T-helper 2 cell treated with Interferon-gamma antibody and Interleukin-4, amounts not matched to agents 5 μg/mL and 100 μg/mL, for 36 hours (primary cell): ENCODE results near the gene SSTR5.

Experiments
- DNase-seq: peaks from one replicate; pipeline ENCODE4 v3.0.0; 2021; ENCODE audit warnings: low spot score
- H3K27ac Mint-ChIP-seq: one replicate; pipeline ENCODE4 v1.8.0; 2021; ENCODE audit warnings: mild to moderate bottlenecking, mixed read lengths
- H3K27me3 Mint-ChIP-seq: one replicate; pipeline ENCODE4 v1.8.0; 2021; ENCODE audit warnings: low read depth, mixed read lengths
- H3K36me3 Mint-ChIP-seq: one replicate; pipeline ENCODE4 v1.8.0; 2021; ENCODE audit warnings: low read depth, mixed read lengths
- H3K4me1 Mint-ChIP-seq: one replicate; pipeline ENCODE4 v1.8.0; 2021; ENCODE audit warnings: low read depth, mixed read lengths
- H3K4me3 Mint-ChIP-seq: one replicate; pipeline ENCODE4 v1.8.0; 2022; ENCODE audit warnings: mild to moderate bottlenecking, moderate library complexity, mixed read lengths
- H3K9me3 Mint-ChIP-seq: one replicate; pipeline ENCODE4 v1.8.0; 2021; ENCODE audit warnings: mixed read lengths

Gene SSTR5

GRCh38 chr16:1067629-1068028, 4.9 kb upstream of the SSTR5 start:
- Mint-ChIP-seq H3K36me3 (no peaks in the 10 kb centered on the region), H3K4me3 (peak overlapping the region; percentile 50), H3K27me3 (peaks cover 14% of the 10 kb centered on the region), H3K9me3 (no peaks in the 10 kb centered on the region), H3K27ac (peak overlapping the region; percentile 83), H3K4me1 (no peaks in the 10 kb centered on the region)
- DNase-seq: no peak

DNA sequence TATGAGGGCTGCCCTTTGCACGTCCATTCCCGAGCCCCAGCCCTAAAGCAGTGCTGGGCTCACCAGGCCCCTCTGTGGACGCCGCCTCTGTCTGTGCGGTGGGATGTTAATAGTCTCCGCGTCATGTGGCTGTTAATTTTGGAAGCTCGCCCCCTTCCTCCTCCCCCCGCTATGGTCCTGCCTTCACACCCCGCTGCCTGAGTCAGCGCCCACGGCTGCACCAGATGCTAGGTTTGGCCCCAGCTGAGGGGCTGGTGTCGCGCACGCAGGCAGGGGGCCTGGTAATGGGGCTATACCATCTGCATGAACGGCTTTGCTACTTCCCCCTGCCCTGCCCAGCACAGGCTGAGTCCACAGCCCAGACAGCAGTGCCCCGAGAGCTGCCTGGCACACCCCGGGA, 4.1 kb upstream of the SSTR5 start:
- DNase-seq: no peak
- Mint-ChIP-seq H3K4me1 (no peaks in the 10 kb centered on the region), H3K27ac (no peak overlapping the region), H3K36me3 (no peaks in the 10 kb centered on the region), H3K4me3 (no peak overlapping the region), H3K9me3 (no peaks in the 10 kb centered on the region), H3K27me3 (peaks cover 14% of the 10 kb centered on the region)

- no peak overlapping the region for H3K27ac Mint-ChIP-seq
- H3K36me3 Mint-ChIP-seq: no peaks in the 10 kb centered on the region
- no peaks in the 10 kb centered on the region for H3K9me3 Mint-ChIP-seq
- H3K4me3 Mint-ChIP-seq: no peak overlapping the region
- peaks cover 14% of the 10 kb centered on the region for H3K27me3 Mint-ChIP-seq
- no peaks in the 10 kb centered on the region for H3K4me1 Mint-ChIP-seq
- DNase-seq: no peak
Observed at GRCh38 chr16:1069154-1069553, 3.4 kb upstream of the SSTR5 start.

DNA sequence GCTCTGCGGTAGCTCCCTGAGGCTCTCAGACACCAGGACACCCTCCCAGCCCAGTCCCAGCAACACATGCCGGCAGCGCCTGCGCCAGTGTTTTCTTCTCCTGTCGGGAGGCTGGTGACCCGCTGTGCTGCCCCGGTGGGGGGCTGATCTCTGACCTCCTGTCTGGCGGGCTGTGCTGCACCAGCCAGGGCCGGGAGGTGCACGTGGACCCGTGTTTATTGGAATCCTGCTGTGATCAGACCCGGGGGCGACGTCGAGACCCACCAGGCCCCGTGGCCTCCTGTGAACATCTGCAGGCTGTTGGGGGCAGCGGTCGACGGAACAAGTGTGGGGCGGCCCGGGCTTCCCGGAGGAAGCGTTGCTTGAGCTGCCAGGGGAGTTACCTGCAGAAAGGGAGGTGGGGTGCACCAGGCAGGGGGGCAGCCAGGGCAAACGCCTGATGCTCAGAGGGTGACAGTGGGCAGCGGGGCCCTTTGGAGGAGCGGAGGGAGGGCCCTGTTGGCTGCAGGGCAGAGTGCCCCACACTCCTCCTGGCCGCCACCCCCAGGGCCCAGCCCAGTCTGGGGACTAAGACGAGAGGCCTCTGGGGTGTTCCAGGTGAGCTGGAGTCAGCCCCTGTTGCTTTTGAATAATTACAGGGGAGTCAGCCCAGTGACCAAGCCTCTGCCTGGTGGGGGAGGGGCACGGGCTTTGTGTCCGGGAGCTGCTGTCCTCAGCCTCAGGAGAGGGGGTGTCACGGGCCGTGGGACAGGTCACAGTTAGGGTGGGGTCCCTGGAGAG, 2.3 kb upstream of the SSTR5 start:
- Mint-ChIP-seq H3K27ac (no peak overlapping the region), H3K9me3 (no peaks in the 10 kb centered on the region), H3K36me3 (no peaks in the 10 kb centered on the region), H3K4me1 (no peaks in the 10 kb centered on the region), H3K4me3 (no peak overlapping the region), H3K27me3 (peaks cover 12% of the 10 kb centered on the region)
- DNase-seq: no peak

DNA sequence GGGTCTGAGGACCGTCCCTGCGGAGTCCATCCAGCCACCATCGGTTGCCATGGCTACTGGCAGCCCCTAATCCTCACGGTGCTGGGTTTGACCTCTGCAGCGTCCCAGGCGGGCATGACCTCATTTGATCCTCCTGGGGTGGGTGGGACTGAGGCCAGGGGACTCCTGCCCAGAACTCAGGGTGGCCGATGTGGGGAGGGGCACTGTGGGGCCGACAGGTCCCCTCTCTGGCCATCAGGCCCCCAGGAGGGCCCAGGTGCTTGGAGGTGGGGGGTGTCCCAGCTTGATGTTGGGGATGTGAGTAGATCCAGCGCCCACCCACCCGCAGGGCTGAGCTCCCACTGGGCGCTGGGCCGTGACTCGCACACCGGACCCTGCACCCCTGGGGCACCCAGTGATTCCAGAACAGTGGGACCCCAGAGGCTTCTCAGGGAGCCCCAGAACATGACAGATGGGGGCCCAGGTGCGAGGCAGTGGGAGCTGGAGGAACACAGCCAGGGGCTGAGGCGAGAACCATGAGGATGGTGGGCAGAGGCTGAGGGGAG, 1.6 kb upstream of the SSTR5 start:
- peaks cover 10% of the 10 kb centered on the region for H3K27me3 Mint-ChIP-seq

DNA sequence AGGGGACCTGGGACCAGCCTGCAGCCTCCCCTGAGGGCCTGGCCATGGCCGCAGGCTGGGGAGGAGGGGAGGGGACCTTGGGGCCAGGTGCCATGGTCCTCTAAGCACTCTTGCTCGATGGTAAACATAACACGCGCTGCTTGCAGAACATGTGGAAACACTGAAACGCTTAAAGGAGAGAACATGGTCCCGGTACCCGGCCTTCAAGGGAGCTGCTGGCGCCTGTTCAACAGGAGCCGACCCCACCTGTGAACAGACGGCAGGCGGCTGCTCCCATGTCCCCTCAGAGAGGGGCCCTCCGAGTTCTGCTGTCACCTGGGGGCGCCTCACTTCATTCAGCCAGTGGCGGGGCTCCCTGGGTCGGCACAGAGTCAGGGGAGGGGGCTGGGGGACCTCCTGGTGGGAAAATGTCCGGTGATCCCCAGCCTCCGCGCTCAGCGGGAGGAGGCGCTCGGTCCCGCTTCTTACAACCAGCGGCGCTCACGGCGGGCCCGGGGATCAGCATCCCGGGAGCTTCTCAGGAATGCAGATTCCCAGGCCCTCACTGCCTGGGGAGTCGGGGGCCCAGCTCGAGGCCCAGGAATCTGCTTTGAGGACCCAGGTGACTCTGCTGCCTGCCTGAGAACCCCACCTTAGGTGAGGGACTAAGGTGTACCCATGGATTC, 854 bp upstream of the SSTR5 start:
- no peak overlapping the region for H3K27ac Mint-ChIP-seq
- no peaks in the 10 kb centered on the region for H3K36me3 Mint-ChIP-seq
- no peak overlapping the region for H3K4me3 Mint-ChIP-seq
- peaks cover 10% of the 10 kb centered on the region for H3K27me3 Mint-ChIP-seq
- H3K9me3 Mint-ChIP-seq: no peaks in the 10 kb centered on the region
- no peak for DNase-seq
- no peaks in the 10 kb centered on the region for H3K4me1 Mint-ChIP-seq

More for the DNA sequence above, 1.6 kb upstream of the SSTR5 start:
- no peaks in the 10 kb centered on the region for H3K4me1 Mint-ChIP-seq
- no peaks in the 10 kb centered on the region for H3K9me3 Mint-ChIP-seq
- H3K4me3 Mint-ChIP-seq: no peak overlapping the region
- H3K36me3 Mint-ChIP-seq: no peaks in the 10 kb centered on the region
- H3K27ac Mint-ChIP-seq: no peak overlapping the region
- no peak for DNase-seq

- Mint-ChIP-seq H3K4me3 (no peak overlapping the region), H3K4me1 (no peaks in the 10 kb centered on the region), H3K9me3 (no peaks in the 10 kb centered on the region), H3K27me3 (peaks cover 2% of the 10 kb centered on the region), H3K36me3 (no peaks in the 10 kb centered on the region), H3K27ac (no peak overlapping the region)
- DNase-seq: no peak
Observed at GRCh38 chr16:1073262-1073558, 663 bp downstream of the SSTR5 start.

GRCh38 chr16:1073566-1074378, 1.2 kb downstream of the SSTR5 start:
- DNase-seq: no peak
- peaks cover 2% of the 10 kb centered on the region for H3K27me3 Mint-ChIP-seq
- no peak overlapping the region for H3K27ac Mint-ChIP-seq
- no peak overlapping the region for H3K4me3 Mint-ChIP-seq
- H3K36me3 Mint-ChIP-seq: no peaks in the 10 kb centered on the region
- no peaks in the 10 kb centered on the region for H3K9me3 Mint-ChIP-seq
- H3K4me1 Mint-ChIP-seq: no peaks in the 10 kb centered on the region

- Mint-ChIP-seq H3K4me3 (no peak overlapping the region), H3K4me1 (no peaks in the 10 kb centered on the region), H3K36me3 (no peaks in the 10 kb centered on the region), H3K27me3 (peaks cover 2% of the 10 kb centered on the region), H3K27ac (no peak overlapping the region), H3K9me3 (no peaks in the 10 kb centered on the region)
- DNase-seq: no peak
Observed at GRCh38 chr16:1074379-1074649, 1.8 kb downstream of the SSTR5 start.

DNA sequence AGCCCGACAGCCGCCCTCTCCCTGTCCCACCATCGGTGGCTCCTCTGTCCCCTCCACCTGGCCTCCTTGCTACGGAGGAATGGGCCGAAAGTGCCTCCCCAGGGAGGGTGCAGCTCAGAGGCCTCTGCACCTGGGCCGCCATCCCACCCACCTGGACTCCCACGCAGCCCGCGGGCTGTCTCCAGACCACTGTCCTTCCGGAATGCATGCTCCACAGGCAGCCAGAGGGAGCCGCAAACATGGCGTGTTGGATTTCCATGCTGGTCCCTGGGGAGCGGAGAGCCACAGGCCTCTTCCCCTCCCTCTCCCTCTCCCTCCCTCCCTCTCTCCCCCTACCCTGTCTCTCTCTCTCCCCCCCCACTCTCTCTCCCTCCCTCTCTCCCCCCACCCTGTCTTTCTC, 3.0 kb downstream of the SSTR5 start:
- Mint-ChIP-seq H3K27me3 (peaks cover 2% of the 10 kb centered on the region), H3K9me3 (no peaks in the 10 kb centered on the region), H3K4me3 (no peak overlapping the region)

DNA sequence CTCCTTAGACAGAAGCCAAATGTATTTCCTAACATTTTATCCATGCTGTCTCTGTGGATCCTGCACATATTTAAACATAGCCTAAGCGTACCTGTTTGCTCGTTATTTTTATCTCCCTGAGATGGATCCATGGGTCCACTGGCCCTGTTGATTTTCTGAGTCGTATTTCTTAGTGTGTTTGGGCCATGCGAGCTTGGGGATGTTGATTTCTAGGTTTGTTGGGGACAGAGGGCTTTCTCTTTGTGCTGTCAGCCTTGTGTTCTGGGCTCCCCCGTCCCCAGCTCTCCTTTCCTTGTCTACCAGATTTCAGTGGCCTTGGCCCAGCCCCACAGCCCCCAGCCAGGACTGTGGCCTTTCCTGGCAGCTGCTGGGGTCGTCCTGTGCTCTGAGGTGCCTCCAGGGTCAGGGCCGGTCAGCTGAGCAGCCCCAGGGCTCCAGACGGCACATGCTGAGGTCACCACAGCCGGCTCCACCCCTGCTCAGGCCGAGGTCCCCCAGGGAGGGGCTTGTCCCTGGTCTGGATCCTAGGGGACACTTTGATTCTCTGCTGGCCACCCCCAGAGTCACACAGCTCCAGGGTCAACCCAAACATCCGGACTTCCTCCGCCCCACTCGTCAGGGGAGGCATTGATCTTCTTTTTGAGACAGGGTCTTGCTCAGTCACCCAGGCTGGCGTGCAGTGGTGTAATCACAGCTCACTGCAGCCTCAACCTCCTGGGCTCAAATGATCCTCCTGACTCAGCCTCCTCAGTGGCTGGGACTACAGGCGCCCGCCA, 4.4 kb downstream of the SSTR5 start:
- Mint-ChIP-seq H3K4me1 (no peaks in the 10 kb centered on the region), H3K4me3 (no peak overlapping the region), H3K27ac (no peak overlapping the region), H3K27me3 (peaks cover 2% of the 10 kb centered on the region), H3K9me3 (no peaks in the 10 kb centered on the region), H3K36me3 (no peaks in the 10 kb centered on the region)
- DNase-seq: no peak

More for the DNA sequence above, 3.0 kb downstream of the SSTR5 start:
- no peaks in the 10 kb centered on the region for H3K4me1 Mint-ChIP-seq
- H3K27ac Mint-ChIP-seq: no peak overlapping the region
- H3K36me3 Mint-ChIP-seq: no peaks in the 10 kb centered on the region
- no peak for DNase-seq

DNA sequence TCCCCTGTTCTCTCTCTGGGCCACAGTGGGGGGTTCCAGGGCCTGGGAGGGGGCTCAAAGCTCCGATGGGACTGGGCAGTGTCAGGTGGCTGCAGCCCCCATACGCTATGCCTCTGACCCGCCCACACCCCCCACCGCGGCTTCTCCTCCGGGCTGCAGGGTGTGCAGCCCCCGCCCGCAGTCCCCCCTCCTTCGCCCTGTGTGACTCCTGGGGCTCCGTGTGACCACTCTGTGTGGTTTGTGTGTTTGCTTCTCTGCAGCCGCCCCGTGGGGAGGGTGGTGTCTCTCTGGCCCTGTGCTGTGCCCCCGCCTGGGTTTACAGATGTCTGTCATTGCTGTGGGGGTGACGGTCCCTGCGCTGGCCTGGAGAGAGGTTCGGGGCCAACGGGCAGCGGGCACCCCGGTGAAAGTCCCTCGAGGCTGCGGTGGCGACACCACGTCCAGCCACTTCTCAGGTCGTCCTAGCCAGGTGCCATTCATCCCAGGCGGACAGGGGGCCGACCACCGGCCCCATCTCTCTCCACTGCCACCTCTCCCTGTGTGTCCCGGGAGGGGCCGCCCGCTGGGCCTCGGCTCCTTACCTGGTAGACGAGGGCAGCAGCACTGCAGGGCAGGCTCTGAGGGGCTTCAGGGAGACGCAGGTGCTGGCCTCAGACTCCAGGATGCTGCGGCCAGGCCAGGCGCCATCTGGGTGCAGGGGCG, 5.5 kb downstream of the SSTR5 start:
- H3K9me3 Mint-ChIP-seq: no peaks in the 10 kb centered on the region
- no peaks in the 10 kb centered on the region for H3K4me1 Mint-ChIP-seq
- no peaks in the 10 kb centered on the region for H3K27me3 Mint-ChIP-seq
- DNase-seq: no peak
- no peak overlapping the region for H3K27ac Mint-ChIP-seq
- H3K36me3 Mint-ChIP-seq: no peaks in the 10 kb centered on the region
- no peak overlapping the region for H3K4me3 Mint-ChIP-seq

GRCh38 chr16:1078579-1079021, 6.1 kb downstream of the SSTR5 start:
- H3K4me1 Mint-ChIP-seq: no peaks in the 10 kb centered on the region
- H3K36me3 Mint-ChIP-seq: no peaks in the 10 kb centered on the region
- no peak overlapping the region for H3K27ac Mint-ChIP-seq
- no peaks in the 10 kb centered on the region for H3K27me3 Mint-ChIP-seq
- no peaks in the 10 kb centered on the region for H3K9me3 Mint-ChIP-seq
- DNase-seq: no peak
- no peak overlapping the region for H3K4me3 Mint-ChIP-seq
